Mucosa of descending colon (tissue), 3 donors: ENCODE measurements around the gene DPM2. TPM values are rescaled to one million over a fixed set of nuclear protein-coding genes. Genes with fewer than 3 reads are reported as not detected.

ENCODE experiments used
- ATAC-seq: fragments of 200-7000 bp; cut with Tn5 transposase; one replicate; pipeline ENCODE4 v1.9.1; 2020; ENCODE audit warnings: mild to moderate bottlenecking, moderate library complexity
- DNase-seq, 3 donors: peaks; one replicate each; pipeline ENCODE4 v3.0.0-alpha.2; 2020
- H3K36me3 ChIP-seq: fragments of 200-600 bp; one replicate; pipeline ENCODE4 v1.8.0; 2021; ENCODE audit warnings: low read depth, mild to moderate bottlenecking
- H3K4me1 ChIP-seq: fragments of 200-600 bp; one replicate; pipeline ENCODE4 v1.8.0; 2021; ENCODE audit warnings: low read depth, mild to moderate bottlenecking
- H3K4me3 ChIP-seq: fragments of 200-600 bp; one replicate; pipeline ENCODE4 v1.8.0; 2021; ENCODE audit warnings: mild to moderate bottlenecking
- H3K9me3 ChIP-seq: fragments of 200-600 bp; one replicate; pipeline ENCODE4 v1.8.0; 2021; ENCODE audit warnings: mild to moderate bottlenecking
- intact Hi-C, 2 donors: fragments of 100-400 bp; cut with DNase I in 1 of 2; cut with micrococcal nuclease in 1 of 2; formaldehyde crosslinking; loops; one replicate each; pipeline versions ENCODE4 v1.11.0 to v1.11.1; 2022; cut with DNase I, micrococcal nuclease
- total RNA-seq, 3 donors: library from RNA; stranded (reverse); fragmentation: NEBNext Ultra II Directional in 2 of 3; extraction: Animal tissue kit (Norgen Biotek cat#: 25700) in 2 of 3; gene quantifications; one replicate each; pipeline versions ENCODE4 v1.2.1 to v1.2.4, GENCODE V29; 2021 to 2023
- TF ChIP-seq, protein P1 (sequence below): fragments of 200-600 bp; IDR thresholded peaks from one replicate; pipeline ENCODE4 v1.8.0; 2022; ENCODE audit warnings: antibody characterized with exemption, mild to moderate bottlenecking
- donor health status: DM: no; HTN: no; CAD: no; lungs with moderate emphysema.
- donor health status: DM: no; HTN: no; CAD: no.
- donor health status: DM: no; HTN: yes; CAD: no.

DPM2 gene
- total RNA-seq, 3 donors from 2014 or later: 23.0 to 30.4 (median 29.4) TPM

DNA sequence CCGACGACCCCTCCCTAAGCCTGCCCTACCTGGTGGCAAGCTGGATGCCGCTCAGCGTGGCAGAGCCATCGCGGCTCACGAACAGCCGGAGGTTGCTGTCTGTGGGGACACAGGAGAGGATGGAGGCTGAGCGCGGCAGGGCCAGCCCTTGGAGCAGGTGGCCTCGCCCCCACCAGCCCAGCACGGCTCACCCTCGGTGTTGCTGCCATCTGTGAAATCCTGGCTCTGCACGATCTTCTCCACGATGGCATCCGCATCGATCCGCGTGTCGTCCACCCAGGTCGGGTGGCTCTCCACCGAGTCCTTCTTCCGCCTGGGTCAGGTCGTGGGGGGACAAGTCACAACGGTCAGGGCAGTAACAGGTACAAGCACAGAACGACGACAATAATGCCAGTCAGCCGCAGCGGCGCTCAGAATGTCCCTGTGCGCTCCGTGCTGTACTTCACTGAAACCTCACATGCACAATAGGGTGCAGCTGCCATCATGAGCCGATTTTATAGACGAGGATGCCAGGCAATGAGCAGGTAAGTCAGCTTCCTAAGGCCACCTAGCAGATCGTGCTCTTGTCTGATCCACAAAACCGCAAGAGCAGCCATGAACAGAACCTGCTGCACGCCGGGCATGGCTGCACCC, 7.0 kb upstream of the DPM2 start:
- TF ChIP-seq, protein P1, sequence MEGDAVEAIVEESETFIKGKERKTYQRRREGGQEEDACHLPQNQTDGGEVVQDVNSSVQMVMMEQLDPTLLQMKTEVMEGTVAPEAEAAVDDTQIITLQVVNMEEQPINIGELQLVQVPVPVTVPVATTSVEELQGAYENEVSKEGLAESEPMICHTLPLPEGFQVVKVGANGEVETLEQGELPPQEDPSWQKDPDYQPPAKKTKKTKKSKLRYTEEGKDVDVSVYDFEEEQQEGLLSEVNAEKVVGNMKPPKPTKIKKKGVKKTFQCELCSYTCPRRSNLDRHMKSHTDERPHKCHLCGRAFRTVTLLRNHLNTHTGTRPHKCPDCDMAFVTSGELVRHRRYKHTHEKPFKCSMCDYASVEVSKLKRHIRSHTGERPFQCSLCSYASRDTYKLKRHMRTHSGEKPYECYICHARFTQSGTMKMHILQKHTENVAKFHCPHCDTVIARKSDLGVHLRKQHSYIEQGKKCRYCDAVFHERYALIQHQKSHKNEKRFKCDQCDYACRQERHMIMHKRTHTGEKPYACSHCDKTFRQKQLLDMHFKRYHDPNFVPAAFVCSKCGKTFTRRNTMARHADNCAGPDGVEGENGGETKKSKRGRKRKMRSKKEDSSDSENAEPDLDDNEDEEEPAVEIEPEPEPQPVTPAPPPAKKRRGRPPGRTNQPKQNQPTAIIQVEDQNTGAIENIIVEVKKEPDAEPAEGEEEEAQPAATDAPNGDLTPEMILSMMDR: no peak
- Histone ChIP-seq H3K36me3 (peaks cover 5% of the 10 kb centered on the region), H3K4me1 (peaks cover 3% of the 10 kb centered on the region), H3K4me3 (no peak overlapping the region), H3K9me3 (no peaks in the 10 kb centered on the region)
- intact Hi-C loops: loop anchor here in 1 of 2 donors (5.0 to 10.0 kb wide), 2 partner anchors 93 to 170 kb away; no protein-coding TSS in a partner anchor
- ATAC-seq: no peak
- peak in 1 of 3 donors; percentile 56 for DNase-seq

DNA sequence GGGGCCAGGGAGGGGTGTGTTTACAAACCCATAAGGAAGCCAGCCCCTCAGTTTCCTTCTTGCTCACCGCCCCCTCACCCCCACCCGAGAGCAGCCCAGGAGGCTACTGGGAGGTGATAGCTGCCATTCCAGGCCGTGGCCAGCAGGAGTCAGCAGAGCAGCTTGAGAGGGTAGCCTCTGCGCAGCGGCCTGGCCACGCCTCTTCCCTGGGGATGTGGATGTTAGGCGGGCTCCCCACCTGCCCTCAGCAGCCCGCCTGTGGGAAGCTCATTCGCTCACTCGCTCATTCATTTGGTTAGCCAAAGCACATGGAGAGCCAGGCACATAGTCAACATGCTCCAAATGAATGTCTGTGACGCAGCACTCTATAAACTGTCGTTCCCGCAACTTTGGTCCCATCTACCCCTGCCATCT, 6.1 kb upstream of the DPM2 start:
- intact Hi-C loops: loop anchor here (2.0 to 10.0 kb wide), 3 partner anchors 91 to 171 kb away; no protein-coding TSS in a partner anchor
- DNase-seq: peak; percentile 89 to 91 (median 89)
- ATAC-seq: peak; percentile 85
- Histone ChIP-seq H3K36me3 (peaks cover 5% of the 10 kb centered on the region), H3K9me3 (no peaks in the 10 kb centered on the region), H3K4me3 (no peak overlapping the region), H3K4me1 (peaks cover 3% of the 10 kb centered on the region)
- TF ChIP-seq, protein P1: peak; percentile 92

GRCh38 chr9:127943011-127943662, 5.5 kb upstream of the DPM2 start:
- DNase-seq: peak in 1 of 3 donors; percentile 53
- no peak for ATAC-seq
- Histone ChIP-seq H3K36me3 (peaks cover 5% of the 10 kb centered on the region), H3K4me1 (peaks cover 5% of the 10 kb centered on the region), H3K9me3 (no peaks in the 10 kb centered on the region), H3K4me3 (no peak overlapping the region)
- intact Hi-C loops: loop anchor here (2.0 to 10.0 kb wide), 3 partner anchors 92 to 172 kb away; no protein-coding TSS in a partner anchor
- TF ChIP-seq, protein P1: no peak

GRCh38 chr9:127942216-127943010, 4.8 kb upstream of the DPM2 start:
- TF ChIP-seq, protein P1: peak; percentile 73
- DNase-seq: peak; percentile 53 to 76 (median 70)
- H3K9me3 ChIP-seq: no peaks in the 10 kb centered on the region
- H3K4me3 ChIP-seq: no peak overlapping the region
- peaks cover 5% of the 10 kb centered on the region for H3K36me3 ChIP-seq
- intact Hi-C loops: loop anchor here (2.0 to 10.0 kb wide), 3 partner anchors 92 to 172 kb away; no protein-coding TSS in a partner anchor
- peaks cover 9% of the 10 kb centered on the region for H3K4me1 ChIP-seq
- ATAC-seq: peak; percentile 49

DNA sequence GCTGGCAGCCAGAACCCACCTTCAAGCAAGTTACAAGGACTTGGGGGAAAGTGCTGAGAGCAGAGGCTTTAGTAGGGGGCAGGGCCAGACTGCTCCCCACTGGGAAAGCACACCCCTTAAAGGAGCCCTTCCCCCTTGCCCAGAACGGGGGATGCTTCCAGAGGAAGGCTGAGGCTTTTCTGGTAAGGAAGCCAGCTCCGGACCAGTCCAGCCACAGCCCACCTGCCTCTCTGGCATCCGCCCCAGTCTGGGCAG, 4.2 kb upstream of the DPM2 start:
- TF ChIP-seq, protein P1: no peak
- H3K9me3 ChIP-seq: no peaks in the 10 kb centered on the region
- H3K4me3 ChIP-seq: no peak overlapping the region
- ATAC-seq (no peak), DNase-seq (peak in 1 of 3 donors; percentile 46)
- intact Hi-C loops: loop anchor here (2.0 to 10.0 kb wide), 3 partner anchors 93 to 173 kb away; no protein-coding TSS in a partner anchor
- peaks cover 12% of the 10 kb centered on the region for H3K4me1 ChIP-seq
- peaks cover 5% of the 10 kb centered on the region for H3K36me3 ChIP-seq
